Retinal pigment epithelial cell (primary cell): ENCODE data around the gene PLAGL1.

Experiments
- DNase-seq: peaks from one replicate; pipeline ENCODE4 v3.0.0-alpha.2; 2010; ENCODE audit warnings: low read depth
- H3K4me3 ChIP-seq: 2 replicates; pipeline ENCODE4 v1.5.1; 2011; ENCODE audit warnings: mild to moderate bottlenecking, low read length, control low read depth, moderate library complexity
- TF ChIP-seq, protein P1 (sequence below): conservative IDR thresholded peaks from 2 replicates; pipeline ENCODE4 v1.5.1; 2011; ENCODE audit warnings: low read depth, low read length, control low read depth, inconsistent platforms

The PLAGL1 gene

DNA sequence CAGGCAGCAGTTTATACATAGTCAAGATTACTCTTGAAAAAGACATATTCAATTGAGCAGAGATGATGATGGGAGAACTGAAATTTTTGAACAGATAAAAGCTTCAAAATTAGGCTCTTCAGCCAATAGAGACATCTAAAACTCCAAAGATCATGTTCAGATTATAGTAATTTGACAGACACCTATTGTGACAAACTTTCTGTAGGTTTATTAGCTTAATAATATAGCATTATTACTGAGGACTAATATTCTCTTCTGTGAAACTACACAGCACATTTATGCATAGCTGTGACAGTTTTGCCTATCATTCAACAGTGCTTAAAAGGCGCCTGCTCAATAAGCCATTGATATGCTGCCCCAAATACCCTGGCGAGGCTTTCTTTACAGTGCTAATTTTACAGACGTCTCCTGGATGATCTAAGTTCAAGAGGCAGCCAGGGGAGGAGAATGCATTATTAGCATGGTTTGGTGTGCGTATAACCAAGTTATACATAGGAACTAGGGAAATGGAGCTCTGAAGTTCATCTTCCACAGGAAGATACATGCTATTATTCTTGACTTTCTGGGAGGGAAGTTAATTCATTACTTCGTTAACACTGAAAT lies 21.5 kb downstream of the PLAGL1 start:
- TF ChIP-seq, protein P1, sequence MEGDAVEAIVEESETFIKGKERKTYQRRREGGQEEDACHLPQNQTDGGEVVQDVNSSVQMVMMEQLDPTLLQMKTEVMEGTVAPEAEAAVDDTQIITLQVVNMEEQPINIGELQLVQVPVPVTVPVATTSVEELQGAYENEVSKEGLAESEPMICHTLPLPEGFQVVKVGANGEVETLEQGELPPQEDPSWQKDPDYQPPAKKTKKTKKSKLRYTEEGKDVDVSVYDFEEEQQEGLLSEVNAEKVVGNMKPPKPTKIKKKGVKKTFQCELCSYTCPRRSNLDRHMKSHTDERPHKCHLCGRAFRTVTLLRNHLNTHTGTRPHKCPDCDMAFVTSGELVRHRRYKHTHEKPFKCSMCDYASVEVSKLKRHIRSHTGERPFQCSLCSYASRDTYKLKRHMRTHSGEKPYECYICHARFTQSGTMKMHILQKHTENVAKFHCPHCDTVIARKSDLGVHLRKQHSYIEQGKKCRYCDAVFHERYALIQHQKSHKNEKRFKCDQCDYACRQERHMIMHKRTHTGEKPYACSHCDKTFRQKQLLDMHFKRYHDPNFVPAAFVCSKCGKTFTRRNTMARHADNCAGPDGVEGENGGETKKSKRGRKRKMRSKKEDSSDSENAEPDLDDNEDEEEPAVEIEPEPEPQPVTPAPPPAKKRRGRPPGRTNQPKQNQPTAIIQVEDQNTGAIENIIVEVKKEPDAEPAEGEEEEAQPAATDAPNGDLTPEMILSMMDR, result no peak
- no peak overlapping the region for H3K4me3 ChIP-seq
- DNase-seq, result no peak

DNA sequence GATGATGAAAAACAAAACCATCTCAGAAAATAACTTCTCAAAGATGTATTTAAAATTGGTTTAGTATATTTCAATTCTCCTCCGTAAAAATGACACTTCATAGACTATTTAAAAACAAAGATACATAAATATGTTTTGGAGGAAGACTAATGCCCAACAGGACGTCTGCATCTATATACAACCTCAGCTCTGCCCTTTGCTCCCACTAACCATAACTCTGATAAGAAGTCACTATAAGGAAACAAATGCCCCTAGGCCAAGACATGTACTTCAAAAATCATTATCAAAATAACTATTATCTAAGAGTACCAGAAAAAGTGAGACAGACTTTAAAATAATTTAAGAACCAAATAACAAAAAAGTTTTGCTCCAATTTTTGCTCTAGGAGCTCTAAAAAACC lies 23.4 kb downstream of the PLAGL1 start:
- no peak for DNase-seq
- no peak overlapping the region for H3K4me3 ChIP-seq
- TF ChIP-seq, protein P1, result no peak

DNA sequence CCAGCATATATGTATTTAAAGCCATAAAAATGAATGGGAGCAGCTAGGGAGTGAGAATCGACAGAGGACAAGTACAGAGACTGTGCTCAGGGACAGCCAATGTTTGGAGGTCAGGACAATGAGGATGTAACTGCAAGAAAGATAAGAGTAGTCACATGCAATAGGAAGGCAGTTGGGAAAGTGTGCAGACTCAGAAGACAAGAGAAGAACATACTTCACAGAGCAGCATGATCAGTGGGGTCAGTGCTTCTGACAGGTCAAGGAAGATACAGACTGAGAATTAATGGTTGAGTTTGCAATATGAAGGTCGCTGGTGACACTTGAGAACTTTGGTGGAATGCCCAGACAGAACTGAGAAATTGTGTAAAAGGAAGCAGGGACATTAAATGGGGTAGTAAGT lies 25.1 kb downstream of the PLAGL1 start:
- H3K4me3 ChIP-seq, result no peak overlapping the region
- TF ChIP-seq, protein P1, result no peak
- DNase-seq, result no peak

DNA sequence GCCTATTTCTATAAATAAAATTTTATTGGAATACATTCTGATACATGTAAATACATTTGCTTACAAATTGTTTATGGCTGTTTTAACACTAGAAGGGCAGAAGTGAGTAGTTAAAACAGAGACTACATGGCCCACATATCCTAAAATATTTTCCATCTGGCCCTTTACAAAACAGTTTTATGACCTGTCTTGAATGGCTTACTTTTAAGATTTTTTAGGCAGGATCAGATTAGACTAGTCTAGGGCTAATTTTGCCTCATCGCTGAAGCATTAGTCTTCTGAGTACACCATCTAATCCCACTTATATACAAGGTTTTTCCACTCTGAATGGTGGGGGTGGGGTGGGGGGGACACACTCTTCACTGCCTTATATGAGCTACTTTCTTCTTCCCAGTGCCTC lies 27.1 kb downstream of the PLAGL1 start:
- TF ChIP-seq, protein P1, result no peak
- DNase-seq, result no peak
- H3K4me3 ChIP-seq, result no peak overlapping the region

DNA sequence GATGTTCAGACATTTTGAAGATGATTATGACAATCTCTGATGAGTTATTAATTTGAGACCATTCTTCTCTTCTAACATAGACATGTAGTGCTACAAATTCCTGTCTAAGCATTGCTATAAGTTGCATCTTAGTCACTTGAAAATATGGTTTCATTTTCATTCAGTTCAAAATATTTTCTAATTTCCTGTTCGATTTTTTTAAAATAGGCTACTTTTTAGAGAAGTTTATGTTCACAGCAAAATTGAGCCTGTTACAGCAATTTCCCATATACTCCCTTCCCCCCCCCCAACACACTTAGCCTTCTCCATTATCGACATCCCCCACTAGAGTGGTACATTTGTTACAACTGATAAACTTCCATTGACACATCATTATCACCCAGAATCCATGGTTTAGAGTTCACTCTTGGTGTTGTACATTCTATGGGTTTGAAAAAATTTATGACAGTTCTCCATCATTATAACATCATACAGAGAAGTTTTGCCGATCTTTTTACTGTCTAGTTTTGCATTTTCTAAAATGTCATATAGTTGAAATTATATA lies 31.2 kb downstream of the PLAGL1 start:
- DNase-seq, result no peak
- no peak overlapping the region for H3K4me3 ChIP-seq

DNA sequence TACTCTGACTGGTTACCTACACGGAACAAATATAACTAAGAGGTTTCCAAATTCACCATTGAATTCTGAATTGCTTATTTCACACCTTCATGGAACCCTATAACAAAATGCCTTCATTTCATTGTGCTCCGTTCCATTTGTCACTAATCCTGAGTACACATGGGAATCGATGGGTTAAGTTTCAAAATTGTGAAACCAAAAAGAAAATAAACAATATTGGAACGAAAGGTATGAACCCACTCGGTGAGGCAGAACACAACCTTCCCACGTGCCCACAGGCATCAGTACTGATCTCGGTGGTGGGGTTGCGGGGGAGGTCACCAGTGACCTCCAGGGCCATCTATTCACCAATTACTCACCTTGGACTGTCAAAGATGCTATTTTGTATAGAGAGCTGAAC lies 34.0 kb downstream of the PLAGL1 start:
- DNase-seq, result no peak
- H3K4me3 ChIP-seq, result no peak overlapping the region

More for the DNA sequence above, 31.2 kb downstream of the PLAGL1 start:
- TF ChIP-seq, protein P1, result no peak

More for the DNA sequence above, 34.0 kb downstream of the PLAGL1 start:
- TF ChIP-seq, protein P1, result no peak
